Left ventricle myocardium inferior (tissue), 1 donor: ENCODE measurements around the gene SNX25. TPM values are rescaled to one million over a fixed set of nuclear protein-coding genes. Genes with fewer than 3 reads are reported as not detected.
"Not testable (repeated sequence)": the region's sequence is repeated elsewhere in the genome, so short reads cannot be mapped to it uniquely, and the experiment has no call there.

Experiments used
- DNase-seq: peaks from one replicate; pipeline ENCODE4 v3.0.0-alpha.2; 2020
- H3K27ac ChIP-seq: fragments of 200-600 bp; replicated peaks from 2 replicates; pipeline ENCODE4 v1.8.0; 2021
- H3K27me3 ChIP-seq: fragments of 200-600 bp; 2 replicates; pipeline ENCODE4 v1.8.0; 2021; ENCODE audit warnings: low read depth
- H3K36me3 ChIP-seq: fragments of 200-600 bp; 2 replicates; pipeline ENCODE4 v1.8.0; 2021
- H3K4me1 ChIP-seq: fragments of 200-600 bp; 2 replicates; pipeline ENCODE4 v1.8.0; 2021
- H3K4me3 ChIP-seq: fragments of 200-600 bp; 2 replicates; pipeline ENCODE4 v1.8.0; 2021; ENCODE audit warnings: mild to moderate bottlenecking, moderate library complexity
- H3K9me3 ChIP-seq: fragments of 200-600 bp; replicated peaks from 2 replicates; pipeline ENCODE4 v1.8.0; 2021
- intact Hi-C: fragments of 100-400 bp; cut with micrococcal nuclease; formaldehyde crosslinking; loops from one replicate; pipeline ENCODE4 v1.11.0; 2022
- total RNA-seq: library from RNA; stranded (reverse); fragmentation: NEBNext Ultra II Directional; extraction: Animal tissue kit (Norgen Biotek cat#: 25700); gene quantifications from one replicate; pipeline ENCODE4 v1.2.1, GENCODE V29; 2021
- TF ChIP-seq, protein P1 (sequence below): fragments of 200-600 bp; IDR thresholded peaks from 2 replicates; pipeline ENCODE4 v1.8.0; 2021; ENCODE audit warnings: antibody characterized with exemption, mild to moderate bottlenecking, borderline replicate concordance
- donor health status: DM: no; HTN: yes; CAD: no; lungs with severe emphysema.

SNX25 gene
- total RNA-seq, 1 donor from 2014 or later, result 10.8 TPM

DNA sequence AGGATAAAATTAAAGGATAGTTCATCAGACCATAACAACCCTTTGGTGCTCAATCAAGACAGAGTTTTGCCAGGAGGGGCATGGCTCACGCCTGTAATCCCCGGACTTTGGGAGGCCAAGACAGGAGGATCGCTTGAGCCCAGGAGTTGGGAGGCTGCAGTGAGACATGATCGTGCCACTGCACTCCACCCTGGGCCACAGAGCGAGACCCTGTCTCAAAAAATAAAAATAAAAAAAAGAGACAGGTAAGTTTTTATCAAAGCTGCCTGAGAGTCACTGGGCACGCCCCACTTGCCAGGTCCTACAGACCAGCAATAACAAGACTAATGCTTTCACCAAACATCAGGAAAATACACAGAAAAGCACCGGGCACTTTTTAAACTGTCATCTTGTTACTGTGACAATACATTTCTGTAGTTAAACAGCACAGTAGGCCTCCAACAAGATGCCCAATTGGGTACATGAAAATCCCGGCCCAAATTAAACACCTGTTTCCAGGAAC, 6.4 kb upstream of the SNX25 start:
- intact Hi-C loops, result no loop called here
- Histone ChIP-seq H3K36me3 (no peaks in the 10 kb centered on the region), H3K4me3 (peak overlapping the region; percentile 80), H3K9me3 (no peaks in the 10 kb centered on the region), H3K4me1 (peaks cover 32% of the 10 kb centered on the region), H3K27me3 (no peaks in the 10 kb centered on the region), H3K27ac (peak overlapping the region; percentile 96)
- TF ChIP-seq, protein P1, sequence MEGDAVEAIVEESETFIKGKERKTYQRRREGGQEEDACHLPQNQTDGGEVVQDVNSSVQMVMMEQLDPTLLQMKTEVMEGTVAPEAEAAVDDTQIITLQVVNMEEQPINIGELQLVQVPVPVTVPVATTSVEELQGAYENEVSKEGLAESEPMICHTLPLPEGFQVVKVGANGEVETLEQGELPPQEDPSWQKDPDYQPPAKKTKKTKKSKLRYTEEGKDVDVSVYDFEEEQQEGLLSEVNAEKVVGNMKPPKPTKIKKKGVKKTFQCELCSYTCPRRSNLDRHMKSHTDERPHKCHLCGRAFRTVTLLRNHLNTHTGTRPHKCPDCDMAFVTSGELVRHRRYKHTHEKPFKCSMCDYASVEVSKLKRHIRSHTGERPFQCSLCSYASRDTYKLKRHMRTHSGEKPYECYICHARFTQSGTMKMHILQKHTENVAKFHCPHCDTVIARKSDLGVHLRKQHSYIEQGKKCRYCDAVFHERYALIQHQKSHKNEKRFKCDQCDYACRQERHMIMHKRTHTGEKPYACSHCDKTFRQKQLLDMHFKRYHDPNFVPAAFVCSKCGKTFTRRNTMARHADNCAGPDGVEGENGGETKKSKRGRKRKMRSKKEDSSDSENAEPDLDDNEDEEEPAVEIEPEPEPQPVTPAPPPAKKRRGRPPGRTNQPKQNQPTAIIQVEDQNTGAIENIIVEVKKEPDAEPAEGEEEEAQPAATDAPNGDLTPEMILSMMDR, result no peak
- DNase-seq, result no peak

DNA sequence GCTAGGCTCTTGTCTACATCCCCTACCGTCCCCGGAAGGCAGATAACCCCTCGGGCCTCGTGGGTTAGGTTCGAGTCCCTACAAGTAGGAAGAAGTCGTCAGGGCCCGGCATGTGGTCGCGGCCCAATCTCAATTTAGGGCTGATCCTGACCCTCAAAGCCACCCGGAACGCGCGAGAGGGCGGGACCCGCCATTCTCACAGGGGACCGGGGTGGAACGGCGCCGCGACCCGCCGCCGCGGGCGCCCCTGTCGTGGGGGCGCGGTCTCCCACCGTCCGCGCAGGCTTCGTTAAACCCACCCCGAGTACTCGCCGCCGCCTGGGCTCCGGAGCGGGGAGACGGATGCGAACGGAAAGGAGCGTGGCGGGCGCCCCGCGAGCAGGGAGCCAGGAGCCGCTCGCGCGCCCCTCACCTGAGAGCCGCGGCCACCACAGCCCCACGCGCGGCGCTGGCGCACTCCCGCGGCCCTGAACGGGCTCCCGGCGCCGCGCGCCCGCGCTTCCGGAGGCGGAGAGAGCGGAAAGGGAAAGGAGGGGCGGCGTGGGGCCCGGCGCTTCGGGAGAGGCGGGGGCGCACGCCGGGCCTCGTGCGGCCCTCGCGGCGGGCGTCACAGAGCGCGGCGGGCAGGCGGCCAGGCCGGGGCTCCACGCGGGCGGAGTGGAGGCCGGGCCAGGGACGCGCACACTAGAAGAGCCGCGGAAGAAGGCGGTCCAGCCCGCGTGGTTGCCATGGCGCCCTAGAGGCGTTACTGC, 5.7 kb upstream of the SNX25 start, which contains the start of gene CFAP97:
CFAP97 (minus strand) TSS at position 515 of the 752 bp plus-strand sequence. CDS start 12,804 bp downstream, outside the sequence.
- intact Hi-C loops, result no loop called here

DNA sequence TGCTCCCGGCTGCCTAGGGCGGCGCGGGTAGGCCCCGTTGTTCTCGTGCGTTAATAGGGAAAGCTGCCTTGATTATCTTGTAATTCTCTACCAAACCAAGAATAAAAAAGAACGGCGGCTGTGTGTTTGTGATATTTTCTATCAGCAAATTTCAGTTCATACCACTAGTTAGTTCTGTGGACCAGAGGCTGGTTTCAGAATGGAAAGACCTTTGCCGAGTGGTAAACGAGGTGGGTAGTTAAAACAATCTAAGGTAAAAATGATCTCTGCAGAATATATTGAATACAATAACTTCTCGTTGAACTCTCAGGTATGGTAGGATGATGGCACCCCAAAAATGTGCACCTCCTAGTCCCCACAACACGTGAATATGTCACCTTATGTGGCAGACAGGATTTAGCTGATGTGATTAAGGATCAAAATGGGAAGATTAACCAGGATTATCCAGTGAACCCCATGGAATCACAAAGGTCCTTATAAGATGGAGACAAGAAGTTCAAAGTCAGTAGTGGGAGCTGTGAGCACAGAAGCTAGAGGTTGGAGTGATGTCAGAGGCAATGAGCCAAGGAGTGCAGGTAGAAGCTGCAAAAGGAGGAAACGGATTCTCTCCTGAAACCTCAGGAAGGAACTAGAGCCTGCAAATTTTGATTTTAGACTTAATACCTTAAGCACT, 5.0 kb upstream of the SNX25 start:
- no peaks in the 10 kb centered on the region for H3K36me3 ChIP-seq
- DNase-seq, result no peak
- TF ChIP-seq, protein P1, result no peak
- H3K9me3 ChIP-seq, result no peaks in the 10 kb centered on the region
- intact Hi-C loops, result no loop called here
- H3K4me1 ChIP-seq, result peaks cover 40% of the 10 kb centered on the region
- H3K27ac ChIP-seq, result peak overlapping the region; percentile 96
- peak overlapping the region; percentile 80 for H3K4me3 ChIP-seq
- H3K27me3 ChIP-seq, result no peaks in the 10 kb centered on the region

More for the DNA sequence above, 5.7 kb upstream of the SNX25 start, which contains the start of gene CFAP97:
- no peaks in the 10 kb centered on the region for H3K36me3 ChIP-seq
- TF ChIP-seq, protein P1, result no peak
- H3K4me1 ChIP-seq, result peaks cover 34% of the 10 kb centered on the region
- no peaks in the 10 kb centered on the region for H3K27me3 ChIP-seq
- peak; percentile 92 for DNase-seq
- H3K9me3 ChIP-seq, result no peaks in the 10 kb centered on the region
- peak within 1 kb of the TSS; percentile 96 for H3K27ac ChIP-seq
- peak within 1 kb of the TSS; percentile 80 for H3K4me3 ChIP-seq

DNA sequence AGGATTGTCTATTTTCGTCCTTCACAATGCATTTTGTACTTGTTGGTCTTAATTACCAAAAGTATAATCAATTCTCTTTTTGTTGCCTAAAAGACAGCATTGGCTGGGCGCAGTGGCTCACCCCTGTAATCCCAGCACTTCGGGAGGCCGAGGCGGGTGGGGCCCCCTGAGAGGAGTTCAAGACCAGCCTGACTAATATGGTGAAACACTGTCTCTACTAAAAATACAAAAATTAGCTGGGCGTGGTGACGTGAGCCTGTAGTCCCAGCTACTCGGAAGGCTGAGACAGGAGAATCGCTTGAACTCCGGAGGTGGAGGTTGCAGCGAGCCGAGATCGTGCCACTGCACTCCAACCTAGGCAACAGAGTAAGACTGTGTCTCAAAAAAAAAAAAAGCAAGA, 4.3 kb upstream of the SNX25 start:
- H3K27ac ChIP-seq, H3K36me3 ChIP-seq, DNase-seq, intact Hi-C loops, H3K4me3 ChIP-seq, H3K27me3 ChIP-seq, H3K9me3 ChIP-seq: not testable (repeated sequence)
- H3K4me1 ChIP-seq, result peaks cover 41% of the 10 kb centered on the region

DNA sequence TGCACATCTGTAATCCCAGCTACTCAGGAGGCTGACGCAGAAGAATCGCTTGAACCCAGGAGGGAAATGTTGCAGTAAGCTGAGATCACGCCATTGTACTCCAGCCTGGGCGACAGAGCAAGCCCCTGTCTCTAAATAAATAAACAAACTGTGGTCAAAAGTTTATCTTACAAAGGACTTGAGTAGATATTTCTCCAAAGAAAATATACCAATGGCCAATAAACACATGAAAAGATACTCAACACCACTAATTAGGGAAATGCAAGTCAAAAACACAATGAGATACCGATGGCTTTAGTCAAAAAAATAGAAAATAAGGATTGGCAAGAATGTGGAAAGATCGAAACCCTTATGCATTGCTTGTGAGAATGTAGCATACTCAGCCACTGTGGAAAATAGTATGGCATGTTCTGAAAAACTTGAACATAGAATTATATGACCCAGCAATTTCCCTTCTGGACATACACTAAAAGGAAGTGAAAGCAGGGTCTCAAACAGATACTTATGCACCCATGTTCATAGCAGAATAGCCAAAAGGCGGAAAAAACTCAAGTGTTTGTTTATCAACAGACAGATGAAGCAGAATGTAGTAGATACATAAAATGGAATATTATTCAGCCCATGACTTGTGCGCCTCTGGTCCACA, 3.6 kb upstream of the SNX25 start:
- DNase-seq, result no peak
- Histone ChIP-seq H3K9me3 (no peaks in the 10 kb centered on the region), H3K27ac (no peak overlapping the region), H3K4me3 (no peak overlapping the region), H3K36me3 (no peaks in the 10 kb centered on the region), H3K4me1 (peaks cover 49% of the 10 kb centered on the region), H3K27me3 (no peaks in the 10 kb centered on the region)
- intact Hi-C loops, result no loop called here
- TF ChIP-seq, protein P1, result no peak
